Activated naive CD4-positive, alpha-beta T cell treated with anti-CD3 and anti-CD28 coated beads, Interleukin-2, amount 50 U/mL, for 16 hours (primary cell): ENCODE measurements around the gene SUPT3H.

Experiments
- DNase-seq: peaks from one replicate; pipeline ENCODE4 v3.0.0-alpha.2; 2020

The SUPT3H gene

GRCh38 chr6:44779130-44779826 is 598.5 kb downstream of the SUPT3H start:
- DNase-seq: no peak
